Measurements from ENCODE around the gene SYVN1. TPM values are rescaled to one million over a fixed set of nuclear protein-coding genes. Genes with fewer than 3 reads are reported as not detected.

The SYVN1 gene
- total RNA-seq, 2 experiments from 2014 or later = 89.1 to 96.8 TPM

GRCh38 chr11:65166893-65167292 lies 32.6 kb upstream of the SYVN1 start:
- ChIA-PET POLR2A (no interaction called here), CTCF (no interaction called here)
- DNase-seq = no peak
- Histone ChIP-seq H3K27me3 (ENCODE audit: control insufficient read depth in 1 of 2, insufficient read depth in 2 of 2, low read length in 2 of 2) (no peaks in the 10 kb centered on the region), H3K4me3 (ENCODE audit: low read length) (no peak overlapping the region), H3K27ac (ENCODE audit: low read depth in 1 of 2, low read length in 2 of 2) (no peak overlapping the region), H3K4me1 (ENCODE audit: insufficient read depth, low read length) (peaks cover 9% of the 10 kb centered on the region), H3K36me3 (ENCODE audit: insufficient read depth, low read length) (no peaks in the 10 kb centered on the region), H3K9me3 (ENCODE audit: control insufficient read depth in 1 of 2, insufficient read depth in 1 of 2, low read length in 2 of 2) (no peaks in the 10 kb centered on the region)
- H3K4me1 Mint-ChIP-seq (ENCODE audit: low read depth) = no peaks in the 10 kb centered on the region
- intact Hi-C loops (cut with DNase I, micrococcal nuclease) = no loop called here
- no peak for ATAC-seq (ENCODE audit: poor library complexity)
- H3K4me3 Mint-ChIP-seq = no peak overlapping the region
- H3K27ac Mint-ChIP-seq = no peak overlapping the region
- no peaks in the 10 kb centered on the region for H3K9me3 Mint-ChIP-seq
- H3K36me3 Mint-ChIP-seq (ENCODE audit: low read depth) = no peaks in the 10 kb centered on the region
- TF ChIP-seq, protein P1, sequence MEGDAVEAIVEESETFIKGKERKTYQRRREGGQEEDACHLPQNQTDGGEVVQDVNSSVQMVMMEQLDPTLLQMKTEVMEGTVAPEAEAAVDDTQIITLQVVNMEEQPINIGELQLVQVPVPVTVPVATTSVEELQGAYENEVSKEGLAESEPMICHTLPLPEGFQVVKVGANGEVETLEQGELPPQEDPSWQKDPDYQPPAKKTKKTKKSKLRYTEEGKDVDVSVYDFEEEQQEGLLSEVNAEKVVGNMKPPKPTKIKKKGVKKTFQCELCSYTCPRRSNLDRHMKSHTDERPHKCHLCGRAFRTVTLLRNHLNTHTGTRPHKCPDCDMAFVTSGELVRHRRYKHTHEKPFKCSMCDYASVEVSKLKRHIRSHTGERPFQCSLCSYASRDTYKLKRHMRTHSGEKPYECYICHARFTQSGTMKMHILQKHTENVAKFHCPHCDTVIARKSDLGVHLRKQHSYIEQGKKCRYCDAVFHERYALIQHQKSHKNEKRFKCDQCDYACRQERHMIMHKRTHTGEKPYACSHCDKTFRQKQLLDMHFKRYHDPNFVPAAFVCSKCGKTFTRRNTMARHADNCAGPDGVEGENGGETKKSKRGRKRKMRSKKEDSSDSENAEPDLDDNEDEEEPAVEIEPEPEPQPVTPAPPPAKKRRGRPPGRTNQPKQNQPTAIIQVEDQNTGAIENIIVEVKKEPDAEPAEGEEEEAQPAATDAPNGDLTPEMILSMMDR (IDR thresholded peaks at IDR 0.05) = no peak
- no peaks in the 10 kb centered on the region for H3K27me3 Mint-ChIP-seq

- Histone ChIP-seq H3K9me3 (ENCODE audit: control insufficient read depth in 1 of 2, insufficient read depth in 1 of 2, low read length in 2 of 2) (no peaks in the 10 kb centered on the region), H3K27ac (ENCODE audit: low read depth in 1 of 2, low read length in 2 of 2) (no peak overlapping the region), H3K36me3 (ENCODE audit: insufficient read depth, low read length) (no peaks in the 10 kb centered on the region), H3K27me3 (ENCODE audit: control insufficient read depth in 1 of 2, insufficient read depth in 2 of 2, low read length in 2 of 2) (no peaks in the 10 kb centered on the region), H3K4me3 (ENCODE audit: low read length) (no peak overlapping the region), H3K4me1 (ENCODE audit: insufficient read depth, low read length) (peaks cover 9% of the 10 kb centered on the region)
- H3K4me3 Mint-ChIP-seq = no peak overlapping the region
- ChIA-PET CTCF (no interaction called here), POLR2A (no interaction called here)
- H3K27me3 Mint-ChIP-seq = peaks cover 4% of the 10 kb centered on the region
- H3K4me1 Mint-ChIP-seq (ENCODE audit: low read depth) = no peaks in the 10 kb centered on the region
- H3K9me3 Mint-ChIP-seq = no peaks in the 10 kb centered on the region
- no peaks in the 10 kb centered on the region for H3K36me3 Mint-ChIP-seq (ENCODE audit: low read depth)
- intact Hi-C loops (cut with DNase I, micrococcal nuclease) = no loop called here
- ATAC-seq (ENCODE audit: poor library complexity) = no peak
- TF ChIP-seq, protein P1 (IDR thresholded peaks at IDR 0.05) = no peak
- H3K27ac Mint-ChIP-seq = no peak overlapping the region
- DNase-seq = no peak
Measured at GRCh38 chr11:65165410-65166317, 31.3 kb upstream of the SYVN1 start.

DNA sequence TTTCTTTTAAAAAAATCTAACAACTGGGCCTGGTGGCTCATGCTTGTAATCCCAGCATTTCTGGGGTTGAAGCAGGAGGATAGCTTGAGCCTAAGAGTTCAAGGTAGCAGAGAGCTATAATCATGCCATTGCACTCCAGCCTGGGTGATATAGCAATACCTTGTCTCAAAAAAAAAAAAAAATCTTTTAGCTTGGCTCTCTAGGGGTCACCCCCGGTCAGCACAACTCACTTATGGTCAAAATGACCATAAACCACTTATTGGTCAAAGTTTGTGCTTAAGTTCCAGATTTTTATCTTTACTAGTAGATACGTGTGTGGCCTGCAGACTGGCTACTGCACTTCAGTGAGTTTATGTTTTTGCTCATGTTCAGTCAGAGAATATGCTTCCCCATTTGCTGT lies 29.4 kb upstream of the SYVN1 start:
- POLR2A ChIA-PET = no interaction called here
- no peak overlapping the region for H3K27ac Mint-ChIP-seq
- DNase-seq = no peak
- Histone ChIP-seq H3K27me3 (ENCODE audit: control insufficient read depth in 1 of 2, insufficient read depth in 2 of 2, low read length in 2 of 2) (no peaks in the 10 kb centered on the region), H3K4me3 (ENCODE audit: low read length) (no peak overlapping the region), H3K4me1 (ENCODE audit: insufficient read depth, low read length) (no peaks in the 10 kb centered on the region), H3K27ac (ENCODE audit: low read depth in 1 of 2, low read length in 2 of 2) (no peak overlapping the region), H3K36me3 (ENCODE audit: insufficient read depth, low read length) (no peaks in the 10 kb centered on the region), H3K9me3 (ENCODE audit: control insufficient read depth in 1 of 2, insufficient read depth in 1 of 2, low read length in 2 of 2) (no peaks in the 10 kb centered on the region)
- no peak overlapping the region for H3K4me3 Mint-ChIP-seq
- H3K9me3 Mint-ChIP-seq = no peaks in the 10 kb centered on the region
- H3K36me3 Mint-ChIP-seq (ENCODE audit: low read depth) = no peaks in the 10 kb centered on the region
- CTCF ChIA-PET = no interaction called here
- intact Hi-C loops (cut with DNase I, micrococcal nuclease) = no loop called here
- TF ChIP-seq, protein P1 (IDR thresholded peaks at IDR 0.05) = no peak
- no peak for ATAC-seq (ENCODE audit: poor library complexity)
- H3K4me1 Mint-ChIP-seq (ENCODE audit: low read depth) = no peaks in the 10 kb centered on the region
- peaks cover 4% of the 10 kb centered on the region for H3K27me3 Mint-ChIP-seq

Data from CD4-positive, alpha-beta T cell (primary cell).